ENCODE measurements around the gene SMIM38.
"Not testable (repeated sequence)": the region's sequence is repeated elsewhere in the genome, so short reads cannot be mapped to it uniquely, and the experiment has no call there.

Gene SMIM38

DNA sequence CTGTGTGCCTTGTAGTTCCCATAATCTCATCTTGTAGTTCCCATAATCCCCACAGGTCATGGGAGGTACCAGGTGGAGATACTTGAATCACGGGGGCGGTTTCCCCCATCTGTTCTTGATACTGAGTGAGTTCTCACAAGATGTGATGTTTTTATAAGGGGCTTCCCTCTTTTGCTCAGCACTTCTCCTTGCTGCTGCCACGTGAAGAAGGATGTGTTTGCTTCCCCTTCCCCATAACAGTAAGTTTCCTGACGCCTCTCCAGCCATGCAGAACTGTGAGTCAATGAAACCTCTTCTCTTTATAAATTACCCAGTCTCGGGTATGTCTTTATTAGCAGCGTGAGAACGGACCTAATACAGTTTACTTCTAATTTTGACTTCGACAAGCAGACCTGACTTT is 14.0 kb upstream of the SMIM38 start:
- DNase-seq, result no peak

GRCh38 chr11:69142895-69143294 is 12.8 kb upstream of the SMIM38 start:
- no peak for DNase-seq

DNA sequence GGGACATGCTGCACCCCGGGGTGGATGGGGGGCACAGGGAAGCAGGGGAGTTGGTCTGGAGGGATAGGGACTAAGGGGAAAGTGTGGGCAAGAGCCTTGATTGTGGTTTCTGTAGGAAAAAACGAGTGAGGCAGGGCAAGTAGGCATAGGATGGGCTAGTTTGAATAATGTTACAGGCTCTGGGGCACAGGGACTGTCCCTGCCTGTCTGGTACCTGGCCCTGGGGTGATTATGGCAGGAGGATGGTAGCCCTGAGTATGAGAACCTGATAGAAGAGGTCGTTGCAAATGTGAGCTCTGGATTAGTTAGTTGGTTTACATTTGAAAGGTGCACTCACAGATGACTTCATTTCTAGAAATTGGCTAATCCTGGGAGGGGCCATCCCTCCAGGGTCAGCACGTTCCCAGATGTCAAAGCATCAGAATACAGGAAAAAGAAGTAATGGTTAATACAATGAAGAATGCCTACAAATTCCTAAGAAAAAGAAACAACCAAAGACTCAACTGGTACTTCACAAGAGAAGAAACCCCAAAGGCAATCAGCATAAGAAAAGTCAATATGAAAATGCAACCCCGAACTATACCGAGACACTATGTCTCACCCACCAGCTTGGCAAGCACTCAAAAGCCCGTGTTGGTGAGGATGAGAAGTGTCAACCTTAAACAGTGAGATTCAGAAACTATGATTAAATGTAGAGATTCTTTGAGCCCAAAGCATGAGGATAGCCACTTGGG is 11.3 kb upstream of the SMIM38 start:
- no peak for DNase-seq

DNA sequence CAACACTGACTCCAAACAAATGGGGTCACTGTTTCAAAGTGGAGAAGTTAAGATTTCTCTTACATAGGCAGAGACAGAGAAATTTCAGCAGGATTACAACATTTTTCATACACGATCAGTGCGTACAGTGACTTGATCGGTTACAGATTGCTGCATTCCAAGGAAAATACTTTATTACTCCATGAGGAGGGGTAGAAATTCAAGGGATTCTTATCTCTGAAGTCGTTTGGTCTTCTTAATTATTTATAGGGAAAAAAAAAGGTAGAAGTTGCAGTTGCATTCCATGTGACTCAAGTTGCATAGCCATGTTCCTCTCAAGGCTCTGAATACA is 10.7 kb upstream of the SMIM38 start:
- DNase-seq, result no peak

DNA sequence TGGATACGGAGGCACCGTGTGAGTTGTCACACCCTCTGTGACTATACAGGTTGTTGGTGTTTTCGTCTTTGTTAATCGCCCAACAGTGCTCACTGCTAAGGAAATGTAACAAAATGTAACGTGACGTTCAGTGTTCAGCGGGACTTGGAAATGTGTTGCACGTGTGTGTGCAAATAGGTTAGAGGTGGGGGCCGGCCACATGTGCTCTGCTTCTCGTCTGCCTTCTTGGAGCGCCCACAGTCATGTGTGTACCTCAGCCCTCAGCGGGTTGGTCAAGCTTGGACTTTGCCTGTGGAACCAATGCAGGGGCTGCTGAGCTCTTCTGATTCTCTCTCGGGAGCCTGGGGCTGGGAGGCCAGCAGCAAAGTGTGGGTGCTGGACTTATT is 7.4 kb upstream of the SMIM38 start:
- no peak for DNase-seq

GRCh38 chr11:69148806-69149205 is 6.9 kb upstream of the SMIM38 start:
- DNase-seq, result no peak

GRCh38 chr11:69149338-69150045 is 6.2 kb upstream of the SMIM38 start:
- not testable (repeated sequence) for DNase-seq

DNA sequence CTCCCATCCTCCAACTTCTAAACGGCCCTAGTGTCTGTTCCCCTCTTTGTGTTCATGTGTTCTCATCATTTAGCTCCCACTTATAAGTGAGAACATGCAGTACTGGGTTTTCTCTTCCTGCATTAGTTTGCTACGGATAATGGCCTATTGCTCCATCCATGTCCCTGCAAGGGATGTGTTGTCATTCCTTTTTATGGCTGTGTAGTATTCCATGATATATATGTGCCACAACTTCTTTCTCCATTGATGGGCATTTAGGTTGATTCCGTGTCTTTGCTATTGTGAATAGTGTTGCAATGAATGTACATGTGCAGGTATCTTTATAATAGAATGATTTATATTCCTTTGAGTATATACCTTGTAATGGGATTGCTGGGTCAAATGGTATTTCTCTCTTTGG is 5.6 kb upstream of the SMIM38 start:
- DNase-seq, result no peak

- no peak for DNase-seq
Measured at GRCh38 chr11:69151836-69152235, 3.9 kb upstream of the SMIM38 start.

- DNase-seq, result no peak
Measured at GRCh38 chr11:69152733-69153421, 2.9 kb upstream of the SMIM38 start.

DNA sequence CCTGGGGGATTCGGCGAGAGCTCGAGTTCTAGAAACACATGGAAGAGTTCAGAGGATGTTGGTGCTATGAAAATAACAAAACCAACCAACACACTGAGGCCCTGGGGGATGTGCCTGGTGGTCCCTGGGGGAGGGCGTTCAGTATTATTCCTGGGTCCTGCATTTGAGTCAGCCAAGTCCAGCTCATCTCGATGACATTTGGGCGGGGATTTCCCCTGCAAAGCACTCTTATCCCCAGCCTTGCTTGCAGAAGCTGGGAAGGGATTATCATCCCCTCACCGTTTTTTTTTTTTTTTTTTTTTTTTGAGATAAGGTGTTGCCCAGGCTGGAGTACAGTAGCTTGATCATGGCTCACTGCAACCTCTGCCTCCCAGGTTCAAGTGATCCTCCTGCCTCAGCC is 2.1 kb upstream of the SMIM38 start:
- no peak for DNase-seq

- DNase-seq, result no peak
Measured at GRCh38 chr11:69154211-69154913, 1.4 kb upstream of the SMIM38 start.

DNA sequence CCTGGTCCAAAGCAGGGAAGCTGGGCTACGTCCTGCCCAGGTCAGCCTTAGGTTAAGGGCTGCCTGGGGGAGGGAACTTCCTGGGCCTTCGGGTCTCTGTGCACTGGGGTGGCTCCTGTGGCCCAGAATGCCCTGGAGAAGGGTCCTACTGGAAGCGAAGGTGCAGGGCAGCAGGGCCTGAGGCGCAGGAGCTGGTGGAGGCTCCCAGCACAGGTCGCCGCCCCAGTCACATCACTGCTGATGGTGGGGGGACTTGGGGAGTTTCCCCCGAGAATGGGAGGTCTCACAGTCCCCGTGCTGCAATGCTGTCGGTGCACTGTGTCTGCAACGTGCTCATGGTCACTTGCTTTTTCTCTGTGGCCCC is 815 bp upstream of the SMIM38 start:
- no peak for DNase-seq

DNA sequence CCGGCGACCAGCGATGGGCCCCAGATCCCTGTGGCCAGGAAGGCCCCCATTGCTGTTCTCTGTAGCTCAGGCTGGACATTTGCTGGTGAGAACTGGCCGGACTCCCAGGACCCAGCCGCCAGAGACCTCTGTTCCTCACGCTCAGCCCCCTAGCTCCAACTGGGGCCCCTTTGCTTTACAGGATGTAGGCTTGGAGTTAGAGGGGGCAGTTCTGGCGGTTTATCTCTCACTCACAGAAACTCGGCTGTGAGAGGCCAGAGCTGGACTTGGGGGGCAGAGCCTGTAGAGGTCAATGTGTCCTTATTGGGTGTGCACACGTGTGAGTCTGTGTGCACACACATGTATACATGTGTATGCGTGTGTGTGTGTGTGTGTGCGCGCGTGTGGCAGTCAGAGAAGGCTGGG is 502 bp downstream of the SMIM38 start:
- no peak for DNase-seq

GRCh38 chr11:69156673-69157155 is 979 bp downstream of the SMIM38 start:
- no peak for DNase-seq

DNA sequence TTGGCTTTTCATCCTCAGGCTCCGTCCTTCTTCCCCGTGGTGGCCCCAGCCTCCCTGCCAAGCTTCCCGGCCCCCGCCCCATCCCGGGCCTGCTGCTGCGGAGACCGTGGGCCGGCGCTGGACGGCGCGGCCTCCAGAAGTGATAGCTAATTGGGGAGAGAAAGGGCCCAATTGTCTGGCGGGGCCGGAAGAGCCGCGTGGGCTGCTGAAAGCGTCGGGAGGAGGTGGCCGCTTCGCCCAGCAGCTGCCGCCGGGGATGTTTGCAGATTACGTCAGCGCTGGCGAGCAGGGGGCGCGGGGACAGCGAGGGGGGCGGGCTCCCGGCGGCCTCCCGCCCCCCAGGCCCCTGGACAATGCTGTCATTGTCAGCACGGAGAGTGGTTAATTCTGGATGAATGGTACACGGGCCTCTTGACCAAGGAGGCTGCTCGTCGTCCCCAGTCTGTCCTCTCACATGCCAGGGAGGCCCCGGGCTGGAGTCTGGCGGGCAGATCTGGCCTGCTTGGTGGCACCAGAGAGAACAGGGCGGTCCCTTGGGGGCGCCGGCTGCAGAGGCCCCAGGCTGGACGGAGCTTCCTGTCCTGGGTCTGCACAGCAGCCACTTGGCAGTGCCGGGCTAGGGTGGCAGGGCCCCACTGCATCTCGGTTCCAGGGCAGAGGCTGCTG is 1.6 kb downstream of the SMIM38 start:
- no peak for DNase-seq

GRCh38 chr11:69157822-69158231 is 2.1 kb downstream of the SMIM38 start:
- DNase-seq, result no peak

DNA sequence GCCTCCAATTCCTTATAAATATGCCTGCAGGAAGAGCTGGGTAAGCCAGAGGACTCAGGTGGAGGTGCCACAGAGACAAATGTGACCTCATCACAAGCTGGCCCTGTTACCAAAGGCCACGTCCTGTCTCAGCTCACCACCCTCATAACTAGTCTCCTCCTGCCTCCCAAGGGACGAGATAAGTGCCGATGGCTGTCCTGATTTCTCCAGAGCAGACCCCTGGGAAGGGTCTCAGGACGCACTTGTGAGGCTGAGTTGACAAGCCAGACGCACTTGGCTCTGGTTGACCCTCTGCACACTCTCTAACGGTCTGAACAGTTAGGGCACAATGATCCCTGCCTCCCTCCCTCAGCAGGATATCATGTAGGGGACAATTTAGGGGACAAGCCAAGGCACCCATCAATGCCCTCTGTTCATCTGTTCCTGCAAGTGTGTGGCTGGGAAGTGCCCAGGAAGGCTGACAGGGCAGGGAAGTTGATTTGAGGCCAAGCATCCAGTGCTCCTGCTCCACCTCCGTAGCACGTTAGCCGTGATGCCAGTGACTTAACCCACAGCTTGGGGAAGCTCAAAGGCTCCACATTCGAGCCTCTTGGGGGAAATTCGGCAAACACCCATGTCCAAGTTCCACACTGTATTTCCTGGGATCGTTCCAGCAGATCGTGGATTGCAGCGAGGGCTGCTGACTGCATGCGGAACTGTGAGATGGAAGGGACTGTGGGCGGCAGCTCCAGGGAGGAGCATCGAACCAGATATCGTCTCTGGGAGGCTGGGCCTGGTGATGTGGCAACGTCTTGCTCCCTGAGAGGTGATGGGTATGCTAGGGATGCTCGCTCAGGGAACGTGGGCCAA is 2.8 kb downstream of the SMIM38 start:
- no peak for DNase-seq

- DNase-seq, result no peak
Measured at GRCh38 chr11:69159150-69159852, 3.6 kb downstream of the SMIM38 start.

DNA sequence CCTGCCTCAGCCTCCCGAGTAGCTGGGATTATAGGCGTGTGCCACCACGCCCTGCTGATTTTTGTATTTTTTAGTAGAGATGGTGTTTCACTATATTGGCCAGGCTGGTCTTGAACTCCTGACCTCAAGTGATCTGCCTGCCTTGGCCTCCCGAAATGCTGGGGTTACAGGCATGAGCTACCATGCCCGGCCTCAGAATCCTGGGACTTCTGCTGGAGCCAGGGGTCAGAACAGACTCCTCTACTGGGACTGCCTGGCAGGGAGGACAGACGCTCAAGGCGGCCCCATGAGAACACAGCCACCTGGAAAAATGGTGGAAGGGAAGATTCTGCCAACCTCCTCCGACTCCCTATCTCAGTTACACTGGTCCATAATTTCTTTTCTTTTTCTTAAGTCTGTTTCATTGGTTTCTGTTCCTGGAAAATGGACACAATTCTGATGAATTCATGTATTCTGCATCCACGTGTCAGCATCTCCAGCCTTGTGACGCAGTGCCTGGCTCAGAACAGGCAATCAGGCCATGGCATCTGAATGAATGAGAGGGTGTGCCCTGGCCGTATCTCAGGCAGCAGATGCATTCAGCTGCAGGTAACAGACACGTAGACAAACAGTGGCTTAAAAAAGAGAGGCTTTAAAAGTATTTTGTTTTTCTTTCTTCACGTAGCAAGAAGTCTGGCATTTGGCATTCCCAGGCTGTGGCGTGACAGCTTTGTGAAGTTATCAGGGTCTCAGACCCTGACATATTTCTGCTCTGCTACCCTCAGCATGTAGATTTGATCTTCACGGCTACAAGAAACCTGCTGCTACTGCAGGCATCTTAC is 4.8 kb downstream of the SMIM38 start:
- no peak for DNase-seq

DNA sequence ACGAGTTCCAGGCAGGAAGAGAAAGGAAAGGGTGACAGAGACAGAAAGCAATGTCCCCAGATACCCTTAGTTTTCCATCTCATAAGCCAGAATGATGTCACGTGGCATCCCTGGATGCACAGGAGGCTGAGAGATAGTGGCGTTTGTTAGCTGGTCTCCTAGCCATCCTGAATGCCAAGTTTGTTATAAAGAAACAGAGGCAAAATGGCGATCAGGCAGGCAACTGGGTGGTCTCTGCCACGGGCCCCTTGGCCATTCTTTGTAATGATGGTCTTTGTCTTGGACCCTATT is 5.3 kb downstream of the SMIM38 start:
- no peak for DNase-seq
